ENCODE measurements around the gene PLAU. TPM values are rescaled to one million over a fixed set of nuclear protein-coding genes. Genes with fewer than 3 reads are reported as not detected.

Gene PLAU
- total RNA-seq, 2 experiments from 2014 or later: 0.74 to 2.0 TPM

GRCh38 chr10:73937333-73938043 lies 26.6 kb downstream of the PLAU start:
- Histone ChIP-seq H3K9me2 (ENCODE audit: insufficient read depth, low read length) (no peaks in the 10 kb centered on the region), H3K36me3 (ENCODE audit: insufficient read depth, low read length) (no peaks in the 10 kb centered on the region), H2AFZ (ENCODE audit: low read length) (no peak overlapping the region), H3K9me3 (ENCODE audit: low read length) (no peaks in the 10 kb centered on the region), H3K4me3 (ENCODE audit: low read depth, low read length, poor library complexity, severe bottlenecking) (no peak overlapping the region), H3K79me2 (ENCODE audit: insufficient read depth, low read depth, low read length) (no peaks in the 10 kb centered on the region), H3K4me2 (ENCODE audit: low read length) (no peak overlapping the region), H4K20me1 (ENCODE audit: insufficient read depth, low read length) (no peaks in the 10 kb centered on the region), H3K27ac (ENCODE audit: low read depth, low read length, poor library complexity, severe bottlenecking) (no peak overlapping the region), H3K4me1 (ENCODE audit: insufficient read depth, low read length, poor library complexity, severe bottlenecking) (peaks cover 4% of the 10 kb centered on the region)
- POLR2A ChIA-PET: interaction anchor here (0.5 to 0.6 kb wide), 3 partner anchors 30 to 104 kb away, joined by 3 to 8 read pairs (median 5); no protein-coding TSS in a partner anchor
- DNase-seq (ENCODE audit: low spot score): no peak
- TF ChIP-seq EZH2phosphoT487 (IDR thresholded peaks at IDR 0.05; ENCODE audit: borderline replicate concordance, low read depth, low read length): no peak
- no peak for TF ChIP-seq CTCF (conservative IDR thresholded peaks at IDR 0.05; ENCODE audit: low read length)
- CTCF ChIA-PET (ENCODE audit: unreplicated experiment): interaction anchor here (1.0 kb wide), 1 partner anchor 86 kb away, joined by 3 read pairs; no protein-coding TSS in a partner anchor
- BruUV-seq (replicated peaks): no TSS peak
- intact Hi-C loops (cut with micrococcal nuclease; ENCODE audit: unreplicated experiment): no loop called here

GRCh38 chr10:73940634-73941221 lies 29.8 kb downstream of the PLAU start:
- CTCF ChIA-PET (ENCODE audit: unreplicated experiment): interaction anchor here (0.5 to 1.7 kb wide), 7 partner anchors 13 to 61 kb away, joined by 3 to 7 read pairs (median 3); no protein-coding TSS in a partner anchor
- Histone ChIP-seq H3K79me2 (ENCODE audit: insufficient read depth, low read depth, low read length) (no peaks in the 10 kb centered on the region), H3K36me3 (ENCODE audit: insufficient read depth, low read length) (no peaks in the 10 kb centered on the region), H3K27ac (ENCODE audit: low read depth, low read length, poor library complexity, severe bottlenecking) (no peak overlapping the region), H3K4me1 (ENCODE audit: insufficient read depth, low read length, poor library complexity, severe bottlenecking) (no peaks in the 10 kb centered on the region), H3K4me3 (ENCODE audit: low read depth, low read length, poor library complexity, severe bottlenecking) (no peak overlapping the region), H3K9me3 (ENCODE audit: low read length) (no peaks in the 10 kb centered on the region), H3K4me2 (ENCODE audit: low read length) (no peak overlapping the region; the same call in 1 of the 2 replicates), H3K9me2 (ENCODE audit: insufficient read depth, low read length) (no peaks in the 10 kb centered on the region), H2AFZ (ENCODE audit: low read length) (no peak overlapping the region), H4K20me1 (ENCODE audit: insufficient read depth, low read length) (no peaks in the 10 kb centered on the region)
- TF ChIP-seq EZH2phosphoT487 (IDR thresholded peaks at IDR 0.05; ENCODE audit: borderline replicate concordance, low read depth, low read length): no peak
- peak; percentile 91 for TF ChIP-seq CTCF (conservative IDR thresholded peaks at IDR 0.05; ENCODE audit: low read length)
- POLR2A ChIA-PET: interaction anchor here (0.7 to 1.5 kb wide), 5 partner anchors 33 to 55 kb away, joined by 3 to 5 read pairs (median 4); no protein-coding TSS in a partner anchor
- DNase-seq (ENCODE audit: low spot score): peak; percentile 62
- BruUV-seq (replicated peaks): no TSS peak
- intact Hi-C loops (cut with micrococcal nuclease; ENCODE audit: unreplicated experiment): loop anchor here (1.0 kb wide), 2 partner anchors 54 to 91 kb away; no protein-coding TSS in a partner anchor

All from OCI-LY7 (cell line).